Smooth muscle cell of the brain vasculature (primary cell): Measurements from ENCODE around the gene ITPKC.
"Not testable (repeated sequence)": the region's sequence is repeated elsewhere in the genome, so short reads cannot be mapped to it uniquely, and the experiment has no call there.

Source experiments
- DNase-seq: peaks from one replicate; pipeline ENCODE4 v3.0.0-alpha.2; 2012; ENCODE audit warnings: low read depth, low spot score

The ITPKC gene

GRCh38 chr19:40716031-40716481 is 856 bp upstream of the ITPKC start:
- peak; percentile 35 for DNase-seq

GRCh38 chr19:40717325-40717879 is 490 bp downstream of the ITPKC start:
- no peak for DNase-seq

GRCh38 chr19:40717880-40718773 is 1.2 kb downstream of the ITPKC start:
- DNase-seq: no peak

- no peak for DNase-seq
Observed at GRCh38 chr19:40718774-40719391, 2.0 kb downstream of the ITPKC start.

GRCh38 chr19:40719414-40719894 is 2.5 kb downstream of the ITPKC start:
- DNase-seq: no peak

- no peak for DNase-seq
Observed at GRCh38 chr19:40721140-40721486, 4.2 kb downstream of the ITPKC start.

GRCh38 chr19:40721936-40722661 is 5.2 kb downstream of the ITPKC start:
- no peak for DNase-seq

- no peak for DNase-seq
Observed at GRCh38 chr19:40723661-40724254, 6.8 kb downstream of the ITPKC start.

GRCh38 chr19:40724315-40724714 is 7.4 kb downstream of the ITPKC start:
- no peak for DNase-seq

GRCh38 chr19:40724855-40725254 is 7.9 kb downstream of the ITPKC start:
- DNase-seq: no peak

GRCh38 chr19:40726279-40726678 is 9.4 kb downstream of the ITPKC start:
- no peak for DNase-seq

- DNase-seq: not testable (repeated sequence)
Observed at GRCh38 chr19:40730065-40730464, 13.2 kb downstream of the ITPKC start.

- not testable (repeated sequence) for DNase-seq
Observed at GRCh38 chr19:40732304-40732703, 15.4 kb downstream of the ITPKC start.

- no peak for DNase-seq
Observed at GRCh38 chr19:40733149-40733548, 16.2 kb downstream of the ITPKC start.

- no peak for DNase-seq
Observed at GRCh38 chr19:40735013-40735771, 18.3 kb downstream of the ITPKC start.

- no peak for DNase-seq
Observed at GRCh38 chr19:40736661-40737060, 19.7 kb downstream of the ITPKC start.

GRCh38 chr19:40737102-40737644 is 20.3 kb downstream of the ITPKC start:
- no peak for DNase-seq

- DNase-seq: no peak
Observed at GRCh38 chr19:40739030-40739839, 22.3 kb downstream of the ITPKC start.

- DNase-seq: no peak
Observed at GRCh38 chr19:40739871-40740703, 23.2 kb downstream of the ITPKC start.
